ENCODE data around the gene ERMN. TPM values are rescaled to one million over a fixed set of nuclear protein-coding genes. Genes with fewer than 3 reads are reported as not detected.

Gene ERMN
- total RNA-seq, 4 donors from 2014 or later: 0.14 to 0.64 TPM; not detected in 2

DNA sequence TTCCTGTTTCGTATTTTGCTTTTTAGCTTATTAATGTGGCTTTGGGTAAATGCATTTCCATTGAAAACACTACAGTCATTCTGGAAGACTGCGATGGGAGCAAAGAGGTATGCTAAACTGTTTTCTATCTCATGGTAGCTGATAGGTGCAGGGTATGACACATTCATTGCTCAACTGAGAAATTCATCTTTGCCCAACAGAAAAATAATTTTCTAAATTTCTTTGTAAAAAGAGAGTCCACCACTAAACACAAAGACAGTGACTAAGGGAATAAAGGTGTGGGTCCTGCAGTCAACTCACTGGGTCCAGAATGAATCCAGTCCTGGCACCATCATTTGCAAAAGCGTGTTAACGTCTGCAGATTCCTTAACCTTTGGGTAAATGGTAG is 19.9 kb downstream of the ERMN start:
- H3K27me3 ChIP-seq: peaks cover 16% of the 10 kb centered on the region
- H3K4me1 ChIP-seq: peaks cover 0 to 5% (median 0%) of the 10 kb centered on the region in 4 donors
- in situ Hi-C loops (cut with MboI; ENCODE audit: low pct_ligation_motif_present in 1 of 4, low pct_unique_long_range_greater_than_20kb in 1 of 4, low sequenced_read_pairs in 3 of 4): loop anchor here in 3 of 4 donors (10.0 to 25.0 kb wide), 3 partner anchors 457 to 707 kb away; no protein-coding TSS in a partner anchor
- no peak overlapping the region for H3K27ac ChIP-seq
- TF ChIP-seq, protein P1, sequence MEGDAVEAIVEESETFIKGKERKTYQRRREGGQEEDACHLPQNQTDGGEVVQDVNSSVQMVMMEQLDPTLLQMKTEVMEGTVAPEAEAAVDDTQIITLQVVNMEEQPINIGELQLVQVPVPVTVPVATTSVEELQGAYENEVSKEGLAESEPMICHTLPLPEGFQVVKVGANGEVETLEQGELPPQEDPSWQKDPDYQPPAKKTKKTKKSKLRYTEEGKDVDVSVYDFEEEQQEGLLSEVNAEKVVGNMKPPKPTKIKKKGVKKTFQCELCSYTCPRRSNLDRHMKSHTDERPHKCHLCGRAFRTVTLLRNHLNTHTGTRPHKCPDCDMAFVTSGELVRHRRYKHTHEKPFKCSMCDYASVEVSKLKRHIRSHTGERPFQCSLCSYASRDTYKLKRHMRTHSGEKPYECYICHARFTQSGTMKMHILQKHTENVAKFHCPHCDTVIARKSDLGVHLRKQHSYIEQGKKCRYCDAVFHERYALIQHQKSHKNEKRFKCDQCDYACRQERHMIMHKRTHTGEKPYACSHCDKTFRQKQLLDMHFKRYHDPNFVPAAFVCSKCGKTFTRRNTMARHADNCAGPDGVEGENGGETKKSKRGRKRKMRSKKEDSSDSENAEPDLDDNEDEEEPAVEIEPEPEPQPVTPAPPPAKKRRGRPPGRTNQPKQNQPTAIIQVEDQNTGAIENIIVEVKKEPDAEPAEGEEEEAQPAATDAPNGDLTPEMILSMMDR (IDR thresholded peaks at IDR 0.05): no peak
- TF ChIP-seq POLR2A (IDR thresholded peaks at IDR 0.05) (no peak), POLR2AphosphoS5 (IDR thresholded peaks at IDR 0.05) (no peak), EP300 (IDR thresholded peaks at IDR 0.05; ENCODE audit: low read depth) (no peak)
- no peak for DNase-seq
- no peak overlapping the region for H3K4me3 ChIP-seq
- intact Hi-C loops (cut with DNase I; ENCODE audit: low total_unique reads): no loop called here
- H3K9me3 ChIP-seq: no peaks in the 10 kb centered on the region
- H3K36me3 ChIP-seq: no peaks in the 10 kb centered on the region
- 75 to 86% methylated on average over 3 to 4 of the region's 4 CpGs for WGBS, 2 donors (ENCODE audit: low coverage in 1 of 2)

DNA sequence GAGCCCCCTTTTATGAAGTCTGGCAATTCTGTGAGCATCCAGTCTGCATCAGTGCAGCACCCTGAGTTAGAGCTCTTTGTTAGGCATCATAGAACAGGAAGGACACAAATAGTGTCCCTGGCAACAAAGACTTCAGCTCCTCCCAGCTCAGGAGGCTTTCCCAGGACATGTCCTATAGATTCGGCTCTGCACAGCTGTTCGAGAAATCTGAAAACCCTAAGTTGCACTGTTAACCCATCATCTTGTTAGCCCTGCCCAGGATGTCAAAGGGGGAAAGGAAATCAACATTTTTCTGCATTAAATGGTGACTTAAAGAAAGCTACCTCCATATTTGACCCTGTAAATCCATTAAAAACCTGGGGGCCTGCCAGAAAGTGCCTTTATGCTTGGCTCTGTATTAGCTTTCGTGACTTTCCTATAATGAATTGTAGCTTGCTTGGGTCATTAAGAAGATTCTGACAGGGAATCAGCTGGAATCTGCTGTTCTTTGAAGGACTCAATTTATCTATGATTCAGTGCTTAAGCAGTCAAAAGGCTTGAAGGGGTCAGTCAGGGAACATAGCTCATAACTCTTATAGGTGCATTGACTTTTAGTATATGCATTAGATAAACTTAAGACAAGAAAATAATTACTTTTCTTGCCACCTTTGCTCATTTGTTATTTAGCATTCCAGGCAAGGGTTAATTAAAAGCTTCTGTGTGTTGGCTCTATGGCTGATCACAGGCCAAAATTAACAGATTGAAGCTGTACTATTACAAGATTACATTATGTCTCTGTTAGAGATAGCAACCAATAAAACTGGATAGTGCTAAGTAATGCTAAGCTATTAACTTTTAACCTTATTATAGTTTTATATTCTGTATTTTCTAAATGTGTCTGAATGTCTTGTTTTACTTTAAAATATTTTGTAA is 20.6 kb downstream of the ERMN start:
- intact Hi-C loops (cut with DNase I; ENCODE audit: low total_unique reads) (no loop called here), in situ Hi-C loops (cut with MboI; ENCODE audit: low pct_ligation_motif_present in 1 of 4, low pct_unique_long_range_greater_than_20kb in 1 of 4, low sequenced_read_pairs in 3 of 4) (loop anchor here in 3 of 4 donors (10.0 to 25.0 kb wide), 3 partner anchors 457 to 707 kb away; no protein-coding TSS in a partner anchor)
- TF ChIP-seq EP300 (IDR thresholded peaks at IDR 0.05; ENCODE audit: low read depth): no peak
- TF ChIP-seq, protein P1 (IDR thresholded peaks at IDR 0.05): no peak
- no peak for TF ChIP-seq POLR2AphosphoS5 (IDR thresholded peaks at IDR 0.05)
- TF ChIP-seq POLR2A (IDR thresholded peaks at IDR 0.05): no peak
- no peak for DNase-seq
- WGBS, 2 donors (ENCODE audit: low coverage in 1 of 2): 0 to 40% methylated on average over 1 to 3 of the region's 3 CpGs
- H3K27me3 ChIP-seq: peaks cover 16% of the 10 kb centered on the region
- H3K4me3 ChIP-seq: no peak overlapping the region
- H3K4me1 ChIP-seq: peaks cover 0 to 5% (median 0%) of the 10 kb centered on the region in 4 donors
- H3K36me3 ChIP-seq: no peaks in the 10 kb centered on the region
- H3K9me3 ChIP-seq: no peaks in the 10 kb centered on the region
- no peak overlapping the region for H3K27ac ChIP-seq

DNA sequence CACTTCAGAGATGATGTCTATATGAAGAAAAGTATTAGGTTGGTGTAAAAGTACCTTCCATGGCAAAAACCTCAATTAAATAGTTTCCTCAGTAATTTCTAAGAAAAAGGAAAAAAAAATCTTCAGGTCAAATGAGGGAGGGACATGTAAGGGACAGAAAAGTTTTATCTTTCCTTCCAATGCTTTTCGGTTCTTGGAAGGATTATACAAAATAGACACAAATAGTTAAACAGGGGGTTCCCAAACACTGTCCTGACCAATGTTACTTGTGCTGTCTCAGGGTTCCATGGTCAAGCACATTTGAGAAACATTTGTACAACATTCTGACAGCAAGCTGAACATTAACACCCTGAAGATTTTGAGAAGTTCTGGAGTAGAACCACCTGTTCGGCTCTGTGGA is 22.0 kb downstream of the ERMN start:
- WGBS, 2 donors (ENCODE audit: low coverage in 1 of 2): 50% methylated on average over 2 of the region's 2 CpGs

More for the DNA sequence above, 22.0 kb downstream of the ERMN start:
- DNase-seq: no peak
- no peak overlapping the region for H3K4me3 ChIP-seq
- peaks cover 16% of the 10 kb centered on the region for H3K27me3 ChIP-seq
- in situ Hi-C loops (cut with MboI; ENCODE audit: low pct_ligation_motif_present in 1 of 4, low pct_unique_long_range_greater_than_20kb in 1 of 4, low sequenced_read_pairs in 3 of 4) (loop anchor here in 3 of 4 donors (10.0 to 25.0 kb wide), 3 partner anchors 459 to 709 kb away; no protein-coding TSS in a partner anchor), intact Hi-C loops (cut with DNase I; ENCODE audit: low total_unique reads) (no loop called here)
- peaks cover 0 to 5% (median 0%) of the 10 kb centered on the region in 4 donors for H3K4me1 ChIP-seq
- no peak overlapping the region for H3K27ac ChIP-seq
- TF ChIP-seq POLR2AphosphoS5 (IDR thresholded peaks at IDR 0.05) (no peak), POLR2A (IDR thresholded peaks at IDR 0.05) (no peak), EP300 (IDR thresholded peaks at IDR 0.05; ENCODE audit: low read depth) (no peak)
- TF ChIP-seq, protein P1 (IDR thresholded peaks at IDR 0.05): no peak
- no peaks in the 10 kb centered on the region for H3K9me3 ChIP-seq
- no peaks in the 10 kb centered on the region for H3K36me3 ChIP-seq
